NK-92 (cell line): ENCODE results near the gene CTNS.

Source experiments
- DNase-seq: peaks from one replicate; lab custom pipeline; 2025; ENCODE audit not compliant: unreplicated experiment; lab: John Stamatoyannopoulos, UW

CTNS gene

DNA sequence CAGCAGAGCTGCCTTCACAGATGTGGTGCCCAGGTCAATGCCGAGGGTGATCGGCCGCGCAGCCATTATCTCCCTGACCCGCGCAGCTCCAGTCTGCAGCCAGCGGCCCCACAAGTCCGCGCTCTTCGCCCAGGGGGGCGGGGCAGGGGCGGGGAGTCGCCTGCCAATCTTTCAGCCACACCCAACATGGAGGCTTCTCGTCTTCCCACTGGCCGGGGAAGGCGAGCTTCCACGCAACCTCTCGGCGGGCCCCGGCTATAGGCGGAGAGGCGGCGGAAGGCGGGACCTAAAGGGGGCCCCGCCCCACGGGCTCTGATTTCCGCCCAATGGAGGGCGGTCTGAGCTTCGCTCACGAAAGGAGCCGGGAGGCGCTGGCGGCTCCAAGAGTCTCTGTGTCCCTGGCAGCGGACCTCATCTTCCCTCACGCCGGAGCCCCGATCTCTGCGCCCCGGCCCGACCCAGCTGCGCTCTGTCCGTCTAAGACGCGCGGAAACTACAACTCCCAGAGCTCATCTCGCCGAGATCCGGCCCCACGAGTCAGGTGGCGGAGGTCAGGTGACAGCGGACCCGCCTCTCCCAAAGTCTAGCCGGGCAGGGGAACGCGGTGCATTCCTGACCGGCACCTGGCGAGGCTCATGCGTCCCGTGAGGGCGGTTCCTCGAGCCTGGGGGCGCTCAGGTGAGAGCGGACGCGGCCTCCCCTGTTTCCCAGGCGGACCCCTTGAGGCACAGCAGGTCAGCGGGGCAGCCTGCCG is at the start of gene CTNS, which contains the start of gene SHPK:
TSS of gene CTNS (plus strand) at position 607 of the 754 bp plus-strand sequence. CDS start 3,447 bp downstream, outside the sequence.
TSS of gene SHPK (minus strand) at position 97 of the 754 bp plus-strand sequence. CDS start at position 66, 31 bp downstream.
- peak; percentile 58 for DNase-seq

DNA sequence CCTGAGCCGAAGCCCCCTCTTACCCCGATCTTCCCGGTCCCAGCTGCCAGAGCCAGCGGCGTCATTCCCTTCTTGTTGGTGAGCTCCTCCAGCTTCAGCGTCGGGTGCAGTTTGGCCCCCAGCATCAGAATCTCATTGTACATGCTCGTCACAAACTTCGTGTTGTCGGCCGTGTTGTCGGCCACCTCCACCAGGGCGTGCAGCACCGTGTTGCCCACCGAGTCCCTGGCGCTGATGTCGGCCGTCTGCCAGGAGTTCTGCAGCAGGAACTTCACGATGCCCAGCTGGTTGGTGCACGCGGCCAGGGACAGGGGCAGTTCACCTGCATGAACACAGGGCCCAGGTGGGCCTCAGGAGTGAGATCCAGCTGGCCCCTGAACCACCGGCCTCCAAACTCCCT is 46.8 kb upstream of the CTNS start:
- no peak for DNase-seq

DNA sequence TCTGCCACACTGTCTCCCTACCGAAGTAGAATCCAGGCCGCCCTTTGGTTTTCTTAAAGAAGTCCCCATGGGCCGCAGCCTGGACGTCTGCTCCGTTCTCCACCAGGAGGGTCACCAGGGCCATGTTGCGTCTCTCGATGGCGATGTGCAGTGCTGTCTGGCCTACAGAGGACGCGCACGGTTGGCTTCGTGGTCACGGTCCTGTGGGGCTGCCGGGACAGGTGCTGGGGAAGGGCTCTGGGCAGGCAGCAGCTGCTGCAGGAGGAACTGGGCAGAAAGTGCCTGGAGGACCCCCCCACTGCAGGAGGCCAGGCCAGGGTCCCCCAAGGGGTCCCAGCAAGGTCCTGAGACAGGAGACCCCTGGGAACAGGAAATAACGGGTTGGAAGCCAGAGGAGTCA is 46.3 kb upstream of the CTNS start:
- no peak for DNase-seq

DNA sequence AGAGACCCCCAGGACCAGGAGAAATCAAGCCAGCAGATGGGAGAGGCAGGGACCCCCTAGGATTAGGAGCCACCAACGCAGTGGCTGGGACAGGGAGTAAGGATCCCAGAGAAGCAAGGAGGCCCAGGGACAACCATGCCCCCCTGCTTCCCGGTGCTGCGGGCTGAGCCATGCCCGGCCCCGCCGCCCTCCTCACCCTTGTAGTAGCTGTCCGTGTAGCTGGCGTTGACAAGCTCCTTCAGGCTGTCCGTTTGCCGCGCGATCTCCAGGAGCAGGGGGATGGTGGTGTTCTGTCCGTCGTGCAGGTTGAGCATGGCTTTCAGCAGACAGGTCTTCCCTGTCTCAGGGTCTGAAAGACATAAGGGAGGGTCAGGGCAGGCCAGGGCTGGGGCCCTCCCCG is 45.8 kb upstream of the CTNS start:
- no peak for DNase-seq

DNA sequence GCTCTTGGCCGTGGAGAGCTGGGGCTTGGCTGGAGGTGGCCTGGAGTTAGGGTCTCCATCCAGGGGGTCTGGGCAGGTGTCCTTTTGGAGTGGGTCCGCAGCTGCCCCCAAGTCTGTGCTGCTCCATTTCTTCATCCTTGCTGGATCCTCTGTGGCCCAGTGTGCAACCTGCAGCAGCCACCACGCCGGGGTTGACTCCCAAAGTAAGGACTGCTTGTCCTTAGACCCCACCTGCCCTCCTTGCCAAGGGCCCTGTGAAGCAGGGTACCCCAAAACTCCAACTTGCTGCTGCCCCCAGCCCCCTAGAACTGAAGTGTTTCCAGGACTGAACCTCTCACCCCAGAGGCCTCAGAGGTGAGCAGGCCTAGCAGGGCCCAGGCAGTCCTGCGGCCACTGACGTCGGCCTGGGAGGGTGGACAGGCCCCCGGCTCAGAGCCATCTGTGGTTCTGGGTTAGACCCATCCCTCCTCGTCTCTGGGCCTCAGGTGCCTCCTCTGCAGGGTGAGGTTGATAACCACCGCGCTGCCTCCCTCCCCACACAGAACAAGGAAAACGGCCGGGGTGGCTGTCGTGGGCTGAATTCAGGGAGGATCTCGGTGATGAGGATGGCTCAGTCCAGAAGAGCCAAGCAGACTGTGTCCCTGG is 44.2 kb upstream of the CTNS start:
- DNase-seq: no peak

DNA sequence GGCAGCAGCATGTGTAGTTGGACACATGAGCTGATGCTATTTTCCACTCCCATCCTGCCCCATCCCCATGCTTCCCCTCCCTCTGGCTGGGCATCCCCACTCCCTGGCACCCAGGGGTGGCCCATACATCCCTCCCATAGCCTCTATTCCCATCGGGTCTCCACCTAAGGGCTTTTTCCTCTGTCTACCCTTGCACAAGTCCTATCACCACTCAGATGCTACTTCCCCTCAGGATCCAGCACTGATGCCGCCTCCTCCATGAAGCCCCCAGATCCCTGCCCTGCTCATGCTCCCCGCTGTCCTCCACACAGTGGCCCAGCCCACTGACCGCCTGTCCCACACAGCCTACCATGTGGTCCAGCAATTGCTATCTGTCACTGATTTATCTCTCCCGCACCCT is 43.2 kb upstream of the CTNS start:
- no peak for DNase-seq

DNA sequence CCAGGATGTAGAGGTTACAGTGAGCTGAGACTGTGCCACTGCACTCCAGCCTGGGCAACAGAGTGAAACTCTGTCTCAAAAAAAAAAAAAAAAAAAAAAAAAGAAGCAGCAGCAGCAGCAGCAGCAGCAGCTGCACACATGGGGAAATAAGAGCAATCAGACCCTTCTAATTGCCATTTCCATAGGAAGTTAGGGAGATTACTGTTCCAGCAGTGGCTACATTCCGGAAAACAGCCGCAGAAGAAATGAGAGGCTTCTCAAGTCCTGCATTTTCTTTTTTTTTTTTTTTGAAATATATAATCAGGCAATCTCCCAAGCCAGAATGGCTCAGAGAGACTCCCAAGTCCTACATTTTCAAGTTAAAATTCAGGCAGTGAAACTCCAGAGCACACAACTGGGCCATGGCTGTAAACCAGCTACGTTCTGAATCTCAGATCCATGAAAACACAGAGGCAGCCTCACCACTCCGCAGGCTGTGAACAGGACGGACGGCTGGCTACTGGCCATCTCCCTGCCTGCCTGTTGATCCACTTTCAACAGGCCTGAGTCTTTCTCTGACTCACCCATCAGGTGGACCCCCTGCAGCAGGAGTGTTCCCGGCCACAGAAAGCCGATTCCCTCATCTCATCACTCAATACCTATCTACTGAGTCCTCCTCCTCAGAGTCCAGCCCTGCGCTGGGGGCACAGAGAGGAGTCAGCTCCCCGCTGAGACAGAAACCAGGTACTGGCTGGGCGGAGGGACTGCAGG is 42.3 kb upstream of the CTNS start:
- DNase-seq: no peak

DNA sequence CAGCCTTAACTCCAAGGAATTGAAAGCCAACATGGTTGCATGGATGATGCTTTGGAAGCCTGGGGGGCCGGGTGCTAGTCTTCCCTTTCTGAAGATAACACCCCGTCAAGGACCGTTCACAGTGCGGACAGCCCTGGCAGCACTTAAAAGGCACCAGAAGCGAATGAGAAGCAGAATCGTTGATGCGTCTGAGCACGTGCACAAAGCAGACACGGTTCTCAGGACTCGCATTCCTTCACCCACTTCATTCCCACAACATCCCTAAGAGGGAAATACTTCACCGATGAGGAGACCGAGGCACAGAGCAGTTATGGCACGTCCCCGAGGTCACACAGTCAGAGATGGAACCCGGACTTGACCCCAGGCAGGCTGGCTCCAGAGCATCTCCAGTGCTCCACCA is 41.6 kb upstream of the CTNS start:
- DNase-seq: no peak

DNA sequence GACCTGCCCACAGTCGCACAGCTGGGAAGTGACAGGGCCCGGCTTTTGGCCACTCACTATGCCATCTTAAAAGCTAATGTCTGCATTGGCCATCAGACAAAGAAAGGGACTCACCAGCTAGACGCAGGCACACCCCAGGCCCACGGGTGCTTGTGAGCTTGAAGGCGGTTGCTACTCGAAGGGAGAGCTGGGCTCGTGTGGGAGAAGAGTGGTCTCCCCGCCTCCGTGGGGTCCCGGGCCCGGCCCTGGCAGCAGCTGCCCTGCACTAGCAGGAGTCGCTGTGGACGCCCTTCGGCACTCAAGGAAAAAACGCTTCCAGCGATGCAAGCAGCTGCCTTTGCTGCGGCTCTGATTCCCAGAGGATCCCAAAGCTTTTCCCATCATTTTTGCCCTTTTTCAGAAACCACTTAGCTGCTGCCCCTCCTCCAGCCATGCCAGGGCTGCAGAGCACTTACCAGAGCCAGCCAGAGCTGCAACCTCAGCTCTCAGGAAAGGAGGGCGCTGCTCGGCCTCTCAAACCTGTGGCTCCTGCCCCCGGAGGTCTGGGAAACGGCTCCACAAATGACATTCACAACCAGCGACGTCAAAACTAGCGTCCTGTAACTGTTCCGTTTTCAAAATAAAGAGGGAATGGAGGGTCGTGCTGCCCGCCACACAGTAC is 39.6 kb upstream of the CTNS start:
- no peak for DNase-seq

DNA sequence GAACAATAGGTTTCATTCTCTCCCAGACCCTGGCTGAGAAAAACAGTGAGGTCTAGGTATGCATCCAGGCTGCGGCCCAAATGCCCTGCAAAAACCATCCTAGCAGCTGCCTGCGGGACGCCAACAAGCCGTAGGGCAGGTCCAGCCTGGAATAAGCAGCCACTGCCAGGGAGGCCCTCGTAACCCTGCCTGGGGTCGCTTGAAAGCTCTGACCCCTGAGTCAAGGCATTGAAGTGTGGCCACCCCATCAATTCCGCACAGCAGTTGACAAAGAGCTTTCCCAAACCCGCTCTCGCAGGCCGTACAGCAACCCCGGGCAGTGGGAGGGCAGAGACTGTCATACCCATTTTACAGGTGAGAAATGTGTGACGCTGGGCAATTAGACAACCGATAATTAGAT is 38.5 kb upstream of the CTNS start:
- no peak for DNase-seq

DNA sequence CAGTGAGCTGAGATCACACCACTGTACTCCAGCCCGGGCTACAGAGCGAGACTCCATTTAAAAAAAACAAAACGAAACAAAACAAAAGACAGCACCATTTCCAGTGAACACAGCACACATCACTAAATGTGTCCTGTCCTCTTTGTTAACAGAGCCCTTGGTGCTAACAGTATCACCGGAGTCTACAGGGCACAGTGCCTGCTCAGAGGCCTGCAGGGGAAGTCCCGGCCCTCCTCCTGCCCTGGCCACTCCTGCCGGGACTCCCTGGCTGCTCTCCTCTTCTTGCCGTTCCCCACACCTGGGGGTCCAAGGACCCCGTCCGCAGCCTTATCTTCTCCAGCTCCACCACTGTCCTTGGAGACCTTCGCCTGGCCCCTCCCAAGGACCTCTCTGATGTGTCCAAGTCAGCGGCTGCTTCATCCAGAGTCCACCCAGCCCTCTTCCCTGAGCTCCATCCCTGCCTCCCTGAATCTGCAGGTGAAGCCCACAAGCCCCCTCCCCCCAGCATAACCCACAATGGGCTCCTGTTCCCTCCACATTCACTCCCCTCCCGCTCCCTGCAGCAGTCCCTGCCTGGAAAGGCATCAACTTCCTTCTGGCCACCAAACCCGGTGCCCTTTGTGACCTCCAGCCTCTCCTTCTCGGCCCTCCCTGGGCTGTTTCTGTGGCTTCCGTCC is 35.9 kb upstream of the CTNS start:
- no peak for DNase-seq

DNA sequence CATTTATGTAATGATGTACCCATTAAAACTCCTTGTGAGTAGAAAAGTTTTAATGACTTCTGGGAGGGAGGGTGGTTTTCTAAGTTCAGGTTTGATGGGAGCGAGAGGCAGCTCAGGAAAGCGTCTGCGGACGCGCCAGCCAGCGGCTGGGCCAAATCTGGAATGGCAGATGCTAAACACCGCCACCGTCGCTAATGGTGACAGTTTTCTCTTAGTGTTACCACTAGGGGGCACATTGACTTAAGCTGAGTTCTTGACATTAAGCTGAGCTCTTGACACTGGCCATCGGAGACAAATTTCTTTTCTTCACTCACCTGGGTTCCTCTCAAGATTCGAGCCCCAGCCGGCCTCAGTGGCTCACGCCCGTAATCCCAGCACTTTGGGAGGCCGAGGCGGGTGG is 34.1 kb upstream of the CTNS start:
- DNase-seq: no peak

DNA sequence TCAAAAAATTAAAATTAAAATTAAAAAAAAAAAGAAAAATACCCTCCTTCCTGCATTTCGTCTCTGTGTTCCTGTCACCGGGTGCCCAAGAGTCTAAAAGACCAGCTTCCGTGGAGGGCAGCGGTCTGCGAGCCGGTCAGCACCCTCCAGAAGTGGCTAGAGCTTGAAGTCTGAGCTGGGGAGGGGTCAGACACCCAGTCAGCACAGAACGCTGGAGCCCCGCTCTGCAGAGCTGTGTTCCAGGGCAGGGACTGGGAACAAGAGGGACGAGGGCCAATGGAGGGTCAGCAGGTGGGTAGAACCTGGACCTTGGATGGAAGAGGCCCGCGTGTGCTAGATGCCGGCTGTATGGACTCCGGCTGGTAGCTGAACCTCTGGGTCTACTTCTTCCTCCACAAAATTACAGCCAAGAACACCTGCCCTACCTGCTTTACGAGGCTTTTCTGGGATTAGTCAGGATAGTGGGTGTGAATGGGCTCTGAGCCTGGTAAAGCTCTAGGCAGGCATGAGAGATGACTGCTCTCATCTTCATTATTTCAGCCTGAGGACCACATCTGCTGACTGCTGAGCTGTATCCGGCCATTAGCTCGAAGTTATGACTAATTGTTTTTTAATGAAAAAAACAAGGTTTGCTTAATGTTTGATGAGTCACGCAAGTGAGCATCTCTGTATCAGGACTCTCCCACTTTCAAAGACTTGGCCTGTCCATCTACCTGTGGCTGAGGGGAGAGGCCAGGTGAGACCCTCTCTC is 33.3 kb upstream of the CTNS start:
- DNase-seq: no peak

DNA sequence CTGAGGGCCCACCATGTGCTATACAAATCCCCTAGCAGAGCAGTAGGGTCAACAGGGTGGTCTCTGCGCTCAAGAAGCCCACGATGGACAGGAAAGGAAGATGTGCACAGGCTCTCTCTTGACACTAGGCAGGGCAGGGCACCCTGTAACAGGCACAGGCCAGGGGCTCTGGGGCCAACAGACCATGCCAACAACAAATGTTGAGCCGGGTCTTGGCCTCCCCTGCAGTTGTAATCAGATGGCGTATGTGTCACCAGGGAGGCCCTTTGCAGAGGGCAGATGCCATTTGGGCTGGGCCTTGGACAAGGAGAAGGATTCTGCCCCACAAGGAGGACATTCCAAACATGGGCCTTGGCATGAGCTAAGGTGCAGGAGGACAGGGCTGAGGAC is 32.7 kb upstream of the CTNS start:
- no peak for DNase-seq

DNA sequence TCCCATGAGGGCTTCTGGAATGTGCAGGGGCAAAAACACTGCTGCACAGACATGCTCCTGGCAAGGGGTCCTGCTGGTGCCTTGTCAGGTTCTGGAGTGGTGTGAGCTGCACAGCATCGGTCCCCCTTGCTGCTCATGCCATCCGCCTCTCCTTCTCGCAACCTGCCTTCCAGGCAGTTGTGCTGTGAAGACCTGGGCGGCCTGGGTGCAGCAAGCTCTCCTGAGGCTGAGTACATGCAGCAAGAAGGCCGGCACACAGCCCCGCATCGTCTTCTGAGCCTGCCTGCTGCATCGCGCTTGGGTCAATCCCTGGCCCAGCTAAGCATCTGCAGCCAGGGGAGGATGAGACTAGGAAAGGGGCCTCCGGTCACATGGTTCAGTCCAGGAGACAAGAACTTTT is 26.9 kb upstream of the CTNS start:
- DNase-seq: no peak

DNA sequence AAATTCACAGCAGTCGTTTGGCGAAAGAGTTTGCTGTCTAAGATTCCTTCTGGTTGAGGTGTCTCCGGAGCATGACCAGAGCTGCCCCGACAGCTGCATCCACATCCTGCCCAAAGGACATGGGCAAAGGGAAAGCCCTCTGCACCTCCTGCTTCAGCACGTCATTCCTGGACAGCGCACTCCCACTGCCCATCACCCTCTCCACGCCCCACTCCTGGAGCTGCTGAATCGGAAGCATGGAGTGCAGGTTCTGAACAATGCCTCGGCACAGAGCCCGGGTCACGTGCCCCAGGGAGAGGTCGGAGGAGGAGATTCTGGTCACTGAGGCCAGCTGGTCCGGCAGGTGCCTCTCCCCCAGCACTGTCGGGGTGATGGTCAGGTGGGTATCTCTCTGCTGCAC is 26.0 kb upstream of the CTNS start:
- DNase-seq: no peak

DNA sequence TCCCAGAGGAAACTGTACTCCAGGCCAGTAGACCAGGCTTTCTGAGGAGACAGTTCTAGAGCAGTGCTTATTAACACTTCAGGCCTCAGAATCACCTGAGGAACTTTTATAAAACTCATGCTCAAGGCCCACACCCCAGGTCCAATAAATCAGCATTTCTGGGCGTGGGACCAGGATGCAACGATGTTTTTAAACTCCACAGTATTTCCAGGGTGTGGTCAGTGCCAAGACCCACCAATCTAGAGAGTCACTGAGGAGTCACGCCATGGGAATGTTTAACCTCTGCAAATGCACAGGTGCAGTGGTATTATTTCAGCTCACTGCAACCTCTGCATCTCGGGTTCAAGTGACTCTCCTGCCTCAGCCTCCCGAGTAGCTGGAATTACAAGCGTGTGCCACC is 23.4 kb upstream of the CTNS start:
- DNase-seq: no peak

DNA sequence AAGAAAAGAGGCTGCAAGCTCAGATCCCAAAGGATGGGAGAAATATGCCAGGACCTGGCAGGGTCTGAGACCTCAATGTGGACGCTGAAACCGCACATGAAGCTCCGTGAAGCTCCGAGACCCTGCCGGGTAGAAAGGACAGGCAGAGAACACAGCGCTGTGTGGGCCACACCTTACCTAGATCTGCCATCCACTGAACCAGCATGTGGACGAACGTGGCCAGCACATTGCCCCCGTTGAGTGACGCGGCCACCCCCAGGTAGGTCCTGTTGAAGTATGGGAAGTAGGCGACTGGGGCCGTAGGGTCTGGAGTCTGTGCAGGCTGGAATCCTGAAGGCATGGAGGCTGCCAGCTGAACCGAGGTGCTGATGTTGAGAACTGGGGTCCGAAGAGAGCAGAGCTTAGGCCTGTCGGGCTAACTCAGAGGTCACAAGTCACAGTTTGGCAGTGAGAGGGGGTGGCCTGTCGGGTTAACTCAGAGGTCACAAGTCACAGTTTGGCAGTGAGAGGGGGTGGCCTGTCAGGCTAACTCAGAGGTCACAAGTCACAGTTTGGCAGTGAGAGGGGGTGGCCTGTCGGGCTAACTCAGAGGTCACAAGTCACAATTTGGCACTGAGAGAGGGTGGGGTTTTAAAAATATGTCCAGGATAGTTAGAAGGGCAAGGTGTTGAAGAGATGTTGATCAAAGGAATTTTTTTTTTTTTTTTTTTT is 21.2 kb upstream of the CTNS start:
- no peak for DNase-seq

DNA sequence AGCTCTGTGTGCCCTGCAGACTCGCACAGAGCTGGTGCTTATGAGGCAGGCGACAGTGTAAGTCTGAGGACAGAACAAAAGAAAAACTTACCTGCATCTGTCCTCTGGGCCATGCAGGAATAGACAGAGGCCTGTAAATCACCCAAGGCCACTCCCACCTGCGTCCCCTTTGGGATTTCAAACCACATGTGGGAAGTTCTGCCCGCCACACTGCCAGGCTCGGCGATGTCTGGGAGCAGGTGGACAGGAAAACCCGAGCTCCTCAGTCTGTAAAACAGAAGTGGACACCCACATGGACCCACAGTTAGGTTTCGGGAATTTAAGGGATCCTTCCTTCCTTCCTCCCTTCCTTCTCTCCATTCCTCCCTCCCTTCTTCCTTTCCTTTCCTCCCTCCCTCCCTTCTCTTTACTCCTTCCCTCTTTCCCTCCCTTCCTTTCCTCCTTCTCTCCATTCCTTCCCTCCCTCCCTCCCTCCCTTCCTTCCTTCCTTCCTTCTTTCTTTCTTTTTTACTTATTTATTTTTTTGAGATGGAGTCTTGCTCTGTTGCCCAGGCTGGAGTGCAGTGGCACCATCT is 15.3 kb upstream of the CTNS start:
- no peak for DNase-seq
